WTC11 (cell line): Measurements from ENCODE around the gene KRT85.

Experiments
- ATF2 ChIP-seq: sonication (generic); formaldehyde crosslinking; IDR thresholded peaks from 2 replicates; pipeline ENCODE4 v1.8.1; 2022; ENCODE audit warnings: low read depth, missing genetic modification reagents, borderline replicate concordance
- CDX4 ChIP-seq: fragments of 250-450 bp; sonication (Bioruptor Pico); IDR thresholded peaks from 2 replicates; pipeline ENCODE4 v1.9.0; 2021; ENCODE audit warnings: moderate library complexity, mild to moderate bottlenecking, inconsistent platforms, borderline replicate concordance
- CTCF ChIP-seq: fragments of 200-600 bp; IDR thresholded peaks from 2 replicates; pipeline ENCODE4 v1.8.0; 2022; ENCODE audit warnings: antibody characterized with exemption
- FOXK1 ChIP-seq: sonication (generic); formaldehyde crosslinking; IDR thresholded peaks from 2 replicates; pipeline ENCODE4 v1.8.0; 2022; ENCODE audit warnings: mild to moderate bottlenecking, moderate library complexity, missing genetic modification reagents
- JUN ChIP-seq: sonication (generic); formaldehyde crosslinking; IDR thresholded peaks from 2 replicates; pipeline ENCODE4 v1.8.0; 2023; ENCODE audit warnings: mild to moderate bottlenecking, missing genetic modification reagents
- MLX ChIP-seq: sonication (generic); formaldehyde crosslinking; IDR thresholded peaks from 2 replicates; pipeline ENCODE4 v1.8.1; 2023; ENCODE audit warnings: mild to moderate bottlenecking, missing genetic modification reagents, moderate library complexity
- MYBL2 ChIP-seq: sonication (generic); formaldehyde crosslinking; IDR thresholded peaks from 2 replicates; pipeline ENCODE4 v1.8.1; 2023; ENCODE audit warnings: mild to moderate bottlenecking, moderate library complexity, missing genetic modification reagents
- NR3C1 ChIP-seq: sonication (generic); formaldehyde crosslinking; conservative IDR thresholded peaks from 2 replicates; pipeline ENCODE4 v1.8.1; 2023; ENCODE audit warnings: low read depth, mild to moderate bottlenecking, missing genetic modification reagents
- RELA ChIP-seq: sonication (generic); formaldehyde crosslinking; IDR thresholded peaks from 2 replicates; pipeline ENCODE4 v1.8.1; 2022; ENCODE audit warnings: missing genetic modification reagents, mild to moderate bottlenecking, borderline replicate concordance
- STAT6 ChIP-seq: sonication (generic); formaldehyde crosslinking; conservative IDR thresholded peaks from 2 replicates; pipeline ENCODE4 v1.8.1; 2023; ENCODE audit warnings: mild to moderate bottlenecking, low read depth, missing genetic modification reagents, moderate library complexity
- TEAD4 ChIP-seq: sonication (generic); formaldehyde crosslinking; IDR thresholded peaks from 2 replicates; pipeline ENCODE4 v1.8.0; 2022; ENCODE audit warnings: mild to moderate bottlenecking, missing genetic modification reagents
- ZNF263 ChIP-seq: sonication (generic); formaldehyde crosslinking; IDR thresholded peaks from 2 replicates; pipeline ENCODE4 v1.8.1; 2022; ENCODE audit warnings: low read depth, mild to moderate bottlenecking, moderate library complexity, missing genetic modification reagents
- ZNF423 ChIP-seq: fragments of 250-450 bp; sonication (Bioruptor Pico); IDR thresholded peaks from 2 replicates; pipeline ENCODE4 v2.1.2; 2022; ENCODE audit warnings: mild to moderate bottlenecking, moderate library complexity

GRCh38 chr12:52321418-52321817 is 45.9 kb downstream of the KRT85 start:
- TF ChIP-seq ATF2 (CRISPR knock-in tag): no peak
- no peak for TF ChIP-seq JUN (CRISPR knock-in tag)
- no peak for TF ChIP-seq CTCF
- no peak for TF ChIP-seq RELA (CRISPR knock-in tag)
- TF ChIP-seq TEAD4 (CRISPR knock-in tag): no peak
- no peak for TF ChIP-seq STAT6 (CRISPR knock-in tag)
- TF ChIP-seq ZNF423 (CRISPR knock-in tag): no peak
- no peak for TF ChIP-seq FOXK1 (CRISPR knock-in tag)
- no peak for TF ChIP-seq CDX4
- TF ChIP-seq MYBL2 (CRISPR knock-in tag): no peak
- TF ChIP-seq MLX (CRISPR knock-in tag): no peak
- TF ChIP-seq NR3C1 (CRISPR knock-in tag): no peak
- no peak for TF ChIP-seq ZNF263 (CRISPR knock-in tag)
